ENCODE data around the gene SYNE3.

- TF ChIP-seq POLR2AphosphoS5 (IDR thresholded peaks at IDR 0.05) (no peak), CTCF (IDR thresholded peaks at IDR 0.05) (no peak), EP300 (IDR thresholded peaks at IDR 0.05) (no peak)
These were observed 49.2 kb downstream of the SYNE3 start for GRCh38 chr14:95467232-95467631.
